ENCODE data around the gene SYCE3.

The SYCE3 gene

DNA sequence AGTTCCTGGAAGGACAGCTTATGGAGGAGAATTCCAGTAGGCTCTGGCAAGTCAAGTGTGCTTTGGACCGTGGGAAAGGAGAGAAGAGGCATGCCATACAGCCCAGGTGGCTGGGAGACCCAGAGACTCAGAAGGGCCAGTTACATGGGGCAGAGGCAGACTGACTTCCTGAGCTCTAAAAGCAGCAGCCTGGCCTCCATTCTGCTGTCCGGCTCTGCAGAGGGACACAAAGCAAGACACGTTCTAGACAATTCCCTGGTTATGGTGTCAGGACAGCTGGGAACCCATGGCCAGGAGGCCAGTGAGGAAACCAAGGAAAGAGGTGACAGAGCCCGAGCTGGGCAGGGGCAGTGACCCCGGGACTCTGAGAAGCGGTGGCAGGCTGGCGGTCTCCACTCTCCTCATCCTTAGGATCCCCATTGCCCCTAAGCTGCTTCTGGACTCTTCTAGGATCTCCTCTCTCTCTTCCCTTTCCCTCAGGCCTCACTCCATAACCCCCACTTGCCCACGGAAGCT, 12.8 kb upstream of the SYCE3 start:
- no peak overlapping the region for H3K4me2 ChIP-seq (ENCODE audit: low read length)
- no peaks in the 10 kb centered on the region for H3K9me3 ChIP-seq (ENCODE audit: control insufficient read depth, insufficient read depth, low read length)
- H3K9me2 ChIP-seq (replicated peaks; ENCODE audit: control insufficient read depth, low read length), result no peaks in the 10 kb centered on the region
- H3K4me1 ChIP-seq (ENCODE audit: control insufficient read depth, low read length), result no peaks in the 10 kb centered on the region
- peaks cover 90% of the 10 kb centered on the region for H3K36me3 ChIP-seq (ENCODE audit: control insufficient read depth, low read length)
- H3K79me2 ChIP-seq (ENCODE audit: control insufficient read depth, low read length), result no peaks in the 10 kb centered on the region
- no peaks in the 10 kb centered on the region for H3F3A ChIP-seq (ENCODE audit: control insufficient read depth, insufficient read depth)
- TF ChIP-seq CTCF (IDR thresholded peaks at IDR 0.05; ENCODE audit: low read depth, low read length, poor library complexity, severe bottlenecking) (no peak), EZH2phosphoT487 (IDR thresholded peaks at IDR 0.05; ENCODE audit: borderline replicate concordance, low read length) (no peak)
- no peak overlapping the region for H3K27ac ChIP-seq (ENCODE audit: low read depth, low read length)
- no peaks in the 10 kb centered on the region for H3K27me3 ChIP-seq (ENCODE audit: control insufficient read depth, low read length)
- no peak overlapping the region for H3K4me3 ChIP-seq (ENCODE audit: low read length)
- no peaks in the 10 kb centered on the region for H4K20me1 ChIP-seq (ENCODE audit: control insufficient read depth, insufficient read depth, low read depth, low read length)

- no peaks in the 10 kb centered on the region for H3K79me2 ChIP-seq (ENCODE audit: control insufficient read depth, low read length)
- no peaks in the 10 kb centered on the region for H3K9me3 ChIP-seq (ENCODE audit: control insufficient read depth, insufficient read depth, low read length)
- H3K4me3 ChIP-seq (ENCODE audit: low read length), result no peak overlapping the region
- no peaks in the 10 kb centered on the region; the same call in 1 of the 2 replicates for H3K4me1 ChIP-seq (ENCODE audit: control insufficient read depth, low read length)
- H4K20me1 ChIP-seq (ENCODE audit: control insufficient read depth, insufficient read depth, low read depth, low read length), result no peaks in the 10 kb centered on the region
- no peak overlapping the region for H3K27ac ChIP-seq (ENCODE audit: low read depth, low read length)
- H3F3A ChIP-seq (ENCODE audit: control insufficient read depth, insufficient read depth), result no peaks in the 10 kb centered on the region
- peaks cover 90% of the 10 kb centered on the region for H3K36me3 ChIP-seq (ENCODE audit: control insufficient read depth, low read length)
- no peaks in the 10 kb centered on the region for H3K9me2 ChIP-seq (replicated peaks; ENCODE audit: control insufficient read depth, low read length)
- TF ChIP-seq EZH2phosphoT487 (IDR thresholded peaks at IDR 0.05; ENCODE audit: borderline replicate concordance, low read length) (no peak), CTCF (IDR thresholded peaks at IDR 0.05; ENCODE audit: low read depth, low read length, poor library complexity, severe bottlenecking) (no peak)
- no peak overlapping the region for H3K4me2 ChIP-seq (ENCODE audit: low read length)
- no peaks in the 10 kb centered on the region for H3K27me3 ChIP-seq (ENCODE audit: control insufficient read depth, low read length)
These were observed 11.7 kb upstream of the SYCE3 start for GRCh38 chr22:50574383-50574755.

DNA sequence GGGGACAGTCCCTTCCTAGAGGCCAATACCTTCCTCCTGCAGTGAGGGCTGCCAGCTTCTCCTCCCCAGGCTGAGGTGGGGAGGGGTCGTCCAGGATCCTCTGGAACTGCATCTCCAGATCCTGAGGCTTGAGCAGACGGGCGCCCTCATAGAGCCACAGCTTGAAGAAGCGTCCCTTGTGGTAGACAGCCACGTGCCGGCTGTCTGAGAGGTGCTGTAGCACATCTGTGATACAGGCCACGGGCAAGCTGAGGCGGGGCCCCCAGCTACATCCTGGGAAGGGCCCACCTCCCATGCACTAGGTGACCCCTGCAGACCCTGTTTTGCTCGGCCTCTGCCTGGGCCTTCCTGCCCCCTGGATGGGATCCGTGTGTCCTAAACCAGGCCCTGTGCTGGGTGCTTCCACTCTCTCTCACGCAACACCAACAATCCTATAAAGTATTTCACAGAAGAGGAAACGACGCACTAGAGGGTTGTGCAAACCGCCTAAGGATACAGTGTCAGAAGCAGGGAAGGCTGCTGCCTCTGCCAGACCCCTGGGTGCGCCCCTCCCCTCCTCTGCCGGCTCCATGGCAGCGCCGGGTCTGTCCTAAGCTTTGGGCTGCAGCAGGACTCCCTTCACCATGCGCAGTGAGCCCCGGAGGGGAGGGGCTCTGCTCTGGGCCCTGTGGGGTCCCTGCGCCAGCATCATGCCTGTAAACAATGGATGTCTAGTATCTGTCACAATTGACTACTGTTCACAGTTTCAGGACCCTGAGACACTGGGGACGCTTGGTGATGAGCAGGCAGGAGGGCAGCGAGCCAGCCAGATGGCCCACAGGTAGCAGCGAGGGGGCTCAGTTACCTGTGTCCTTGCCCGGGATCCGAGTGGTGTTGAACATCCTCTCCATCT, 11.0 kb upstream of the SYCE3 start:
- no peaks in the 10 kb centered on the region; the same call in 1 of the 2 replicates for H3K4me1 ChIP-seq (ENCODE audit: control insufficient read depth, low read length)
- H3K9me3 ChIP-seq (ENCODE audit: control insufficient read depth, insufficient read depth, low read length), result no peaks in the 10 kb centered on the region
- no peak overlapping the region for H3K27ac ChIP-seq (ENCODE audit: low read depth, low read length)
- H3K9me2 ChIP-seq (replicated peaks; ENCODE audit: control insufficient read depth, low read length), result no peaks in the 10 kb centered on the region
- no peaks in the 10 kb centered on the region for H3K79me2 ChIP-seq (ENCODE audit: control insufficient read depth, low read length)
- no peaks in the 10 kb centered on the region for H3F3A ChIP-seq (ENCODE audit: control insufficient read depth, insufficient read depth)
- no peak for TF ChIP-seq CTCF (IDR thresholded peaks at IDR 0.05; ENCODE audit: low read depth, low read length, poor library complexity, severe bottlenecking)
- no peak for TF ChIP-seq EZH2phosphoT487 (IDR thresholded peaks at IDR 0.05; ENCODE audit: borderline replicate concordance, low read length)
- peaks cover 89% of the 10 kb centered on the region for H3K36me3 ChIP-seq (ENCODE audit: control insufficient read depth, low read length)
- no peak overlapping the region for H3K4me2 ChIP-seq (ENCODE audit: low read length)
- no peak overlapping the region for H3K4me3 ChIP-seq (ENCODE audit: low read length)
- no peaks in the 10 kb centered on the region for H4K20me1 ChIP-seq (ENCODE audit: control insufficient read depth, insufficient read depth, low read depth, low read length)
- H3K27me3 ChIP-seq (ENCODE audit: control insufficient read depth, low read length), result no peaks in the 10 kb centered on the region

Measured in DOHH2 (cell line).